ENCODE results near the gene SLC15A4.
A peak's percentile ranks its signal among the peaks of the same experiment; 100 is the strongest.

Gene SLC15A4

GRCh38 chr12:128823916-128824839, at the start of gene SLC15A4:
Gene SLC15A4, minus strand, starts transcription at chr12:128823958. Its CDS starts 15 bp downstream, at chr12:128823943.
- Histone ChIP-seq H2AFZ (ENCODE audit: low read length) (peak within 1 kb of the TSS; percentile 70; the same call in 1 of the 2 replicates), H3K9ac (ENCODE audit: low read length) (peak within 1 kb of the TSS; percentile 72), H3K9me2 (replicated peaks; ENCODE audit: insufficient read depth, low read length) (no peaks in the 10 kb centered on the region), H3K4me2 (ENCODE audit: low read depth, low read length) (peak within 1 kb of the TSS; percentile 72), H3K27ac (ENCODE audit: low read length) (peak within 1 kb of the TSS; percentile 48; the same call in 1 of the 2 replicates), H3K36me3 (replicated peaks; ENCODE audit: insufficient read depth, low read length) (no peaks in the 10 kb centered on the region), H3K4me1 (ENCODE audit: low read length) (0 out of 2 replicates have a peak, but pooled peaks cover 5% of the 10 kb centered on the region), H3K9me3 (replicated peaks; ENCODE audit: insufficient read depth, low read length) (no peaks in the 10 kb centered on the region), H3K79me2 (ENCODE audit: low read length) (peaks cover 40% of the 10 kb centered on the region), H3K27me3 (replicated peaks; ENCODE audit: insufficient read depth, low read length) (no peaks in the 10 kb centered on the region), H4K20me1 (ENCODE audit: insufficient read depth, low read length) (no peaks in the 10 kb centered on the region), H3F3A (ENCODE audit: insufficient read depth, low read length) (peaks cover 2% of the 10 kb centered on the region; the same call in 1 of the 2 replicates), H3K4me3 (ENCODE audit: low read length) (peak within 1 kb of the TSS; percentile 67)
- DNase-seq = peak; percentile 87
- TF ChIP-seq CTCF (IDR thresholded peaks at IDR 0.05; ENCODE audit: low read length) (no peak), EZH2phosphoT487 (IDR thresholded peaks at IDR 0.05; ENCODE audit: low read length) (no peak), EZH2 (optimal IDR thresholded peaks at IDR 0.05; ENCODE audit: low read depth, low read length) (no peak)

GRCh38 chr12:128872303-128872702, 48.5 kb upstream of the SLC15A4 start:
- no peaks in the 10 kb centered on the region for H3K36me3 ChIP-seq (replicated peaks; ENCODE audit: insufficient read depth, low read length)
- no peak for DNase-seq

GRCh38 chr12:128871516-128871892, 47.7 kb upstream of the SLC15A4 start:
- Histone ChIP-seq H3K9ac (ENCODE audit: low read length) (no peak overlapping the region), H3K79me2 (ENCODE audit: low read length) (no peaks in the 10 kb centered on the region), H3K36me3 (replicated peaks; ENCODE audit: insufficient read depth, low read length) (no peaks in the 10 kb centered on the region), H3K27ac (ENCODE audit: low read length) (no peak overlapping the region), H3K27me3 (replicated peaks; ENCODE audit: insufficient read depth, low read length) (no peaks in the 10 kb centered on the region), H3K4me1 (ENCODE audit: low read length) (no peaks in the 10 kb centered on the region), H2AFZ (ENCODE audit: low read length) (no peak overlapping the region), H3K9me3 (replicated peaks; ENCODE audit: insufficient read depth, low read length) (no peaks in the 10 kb centered on the region), H4K20me1 (ENCODE audit: insufficient read depth, low read length) (no peaks in the 10 kb centered on the region), H3K4me2 (ENCODE audit: low read depth, low read length) (no peak overlapping the region), H3K4me3 (ENCODE audit: low read length) (no peak overlapping the region), H3K9me2 (replicated peaks; ENCODE audit: insufficient read depth, low read length) (no peaks in the 10 kb centered on the region), H3F3A (ENCODE audit: insufficient read depth, low read length) (no peaks in the 10 kb centered on the region)
- TF ChIP-seq EZH2 (optimal IDR thresholded peaks at IDR 0.05; ENCODE audit: low read depth, low read length) (no peak), EZH2phosphoT487 (IDR thresholded peaks at IDR 0.05; ENCODE audit: low read length) (no peak), CTCF (IDR thresholded peaks at IDR 0.05; ENCODE audit: low read length) (no peak)
- no peak for DNase-seq

More at GRCh38 chr12:128872303-128872702, 48.5 kb upstream of the SLC15A4 start:
- H3K9me2 ChIP-seq (replicated peaks; ENCODE audit: insufficient read depth, low read length) = no peaks in the 10 kb centered on the region
- no peak overlapping the region for H3K9ac ChIP-seq (ENCODE audit: low read length)
- H3K27me3 ChIP-seq (replicated peaks; ENCODE audit: insufficient read depth, low read length) = no peaks in the 10 kb centered on the region
- H3K27ac ChIP-seq (ENCODE audit: low read length) = no peak overlapping the region
- H3K4me2 ChIP-seq (ENCODE audit: low read depth, low read length) = no peak overlapping the region
- no peaks in the 10 kb centered on the region for H4K20me1 ChIP-seq (ENCODE audit: insufficient read depth, low read length)
- H3F3A ChIP-seq (ENCODE audit: insufficient read depth, low read length) = no peaks in the 10 kb centered on the region
- H3K9me3 ChIP-seq (replicated peaks; ENCODE audit: insufficient read depth, low read length) = no peaks in the 10 kb centered on the region
- no peaks in the 10 kb centered on the region for H3K4me1 ChIP-seq (ENCODE audit: low read length)
- no peaks in the 10 kb centered on the region for H3K79me2 ChIP-seq (ENCODE audit: low read length)
- H2AFZ ChIP-seq (ENCODE audit: low read length) = no peak overlapping the region
- H3K4me3 ChIP-seq (ENCODE audit: low read length) = no peak overlapping the region
- TF ChIP-seq EZH2phosphoT487 (IDR thresholded peaks at IDR 0.05; ENCODE audit: low read length) (no peak), EZH2 (optimal IDR thresholded peaks at IDR 0.05; ENCODE audit: low read depth, low read length) (no peak), CTCF (IDR thresholded peaks at IDR 0.05; ENCODE audit: low read length) (no peak)
